Measurements from ENCODE around the gene CDC5L. TPM values are rescaled to one million over a fixed set of nuclear protein-coding genes. Genes with fewer than 3 reads are reported as not detected.

The CDC5L gene
- polyA plus RNA-seq, 3 donors: 4.9 to 10.2 (median 7.4) TPM

DNA sequence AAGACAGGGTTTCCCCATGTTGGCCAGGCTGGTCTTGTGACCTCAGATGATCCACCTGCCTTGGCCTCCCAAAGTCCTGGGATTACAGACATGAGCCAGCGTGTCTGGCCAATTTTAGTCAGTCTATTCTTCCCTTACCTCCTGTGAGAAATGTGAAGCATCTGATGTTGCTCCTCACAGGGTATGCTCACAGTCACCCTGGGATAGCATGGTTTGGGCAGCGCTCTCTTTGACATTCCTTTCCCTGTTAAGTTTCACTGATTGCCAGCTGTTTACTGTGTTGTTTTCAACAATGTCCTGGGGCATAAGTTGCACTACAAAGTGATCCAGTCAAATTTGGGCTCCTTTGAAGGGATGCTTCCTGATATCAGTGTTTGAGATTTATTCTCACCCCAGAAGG, 13.1 kb downstream of the CDC5L start:
- Histone ChIP-seq H3K36me3 (replicated peaks in 1 of 2; ENCODE audit: control insufficient read depth in 1 of 2, insufficient read depth in 2 of 2, low read length in 2 of 2) (peaks cover 82 to 89% of the 10 kb centered on the region in 2 donors), H3K27ac (ENCODE audit: low read depth in 1 of 2, low read length in 2 of 2) (no peak overlapping the region), H3K9me3 (replicated peaks in 1 of 2; ENCODE audit: control insufficient read depth in 1 of 2, insufficient read depth in 1 of 2, low read length in 2 of 2) (no peaks in the 10 kb centered on the region), H3K4me2 (replicated peaks; ENCODE audit: extremely low read depth, low read length, poor library complexity, severe bottlenecking) (no peak overlapping the region), H3K4me3 (replicated peaks in 1 of 3; ENCODE audit: low read depth in 2 of 3, low read length in 3 of 3) (no peak overlapping the region), H3K79me2 (ENCODE audit: insufficient read depth, low read length) (peaks cover 52% of the 10 kb centered on the region), H4K20me1 (ENCODE audit: insufficient read depth, low read length) (peaks cover 85% of the 10 kb centered on the region), H3K27me3 (ENCODE audit: control insufficient read depth in 2 of 2, insufficient read depth in 2 of 2, low read length in 2 of 2) (no peaks in the 10 kb centered on the region), H2AFZ (ENCODE audit: insufficient read depth, low read depth, low read length, poor library complexity, severe bottlenecking) (no peak overlapping the region), H3K4me1 (ENCODE audit: control insufficient read depth in 1 of 2, insufficient read depth in 2 of 2, low read length in 2 of 2) (no peaks in the 10 kb centered on the region), H3K9ac (ENCODE audit: insufficient read depth, low read length, poor library complexity, severe bottlenecking) (no peak overlapping the region)
- WGBS (ENCODE audit: insufficient coverage): 100% methylated on average over 2 of the region's 2 CpGs
- H3K9me3 Mint-ChIP-seq: peaks cover 0 to 3% (median 0%) of the 10 kb centered on the region in 7 donors
- H3K27ac Mint-ChIP-seq: peak overlapping the region in 2 of 7 donors; percentile 18 to 43
- intact Hi-C loops (cut with micrococcal nuclease): no loop called here
- no peak for DNase-seq
- TF ChIP-seq, protein P1, sequence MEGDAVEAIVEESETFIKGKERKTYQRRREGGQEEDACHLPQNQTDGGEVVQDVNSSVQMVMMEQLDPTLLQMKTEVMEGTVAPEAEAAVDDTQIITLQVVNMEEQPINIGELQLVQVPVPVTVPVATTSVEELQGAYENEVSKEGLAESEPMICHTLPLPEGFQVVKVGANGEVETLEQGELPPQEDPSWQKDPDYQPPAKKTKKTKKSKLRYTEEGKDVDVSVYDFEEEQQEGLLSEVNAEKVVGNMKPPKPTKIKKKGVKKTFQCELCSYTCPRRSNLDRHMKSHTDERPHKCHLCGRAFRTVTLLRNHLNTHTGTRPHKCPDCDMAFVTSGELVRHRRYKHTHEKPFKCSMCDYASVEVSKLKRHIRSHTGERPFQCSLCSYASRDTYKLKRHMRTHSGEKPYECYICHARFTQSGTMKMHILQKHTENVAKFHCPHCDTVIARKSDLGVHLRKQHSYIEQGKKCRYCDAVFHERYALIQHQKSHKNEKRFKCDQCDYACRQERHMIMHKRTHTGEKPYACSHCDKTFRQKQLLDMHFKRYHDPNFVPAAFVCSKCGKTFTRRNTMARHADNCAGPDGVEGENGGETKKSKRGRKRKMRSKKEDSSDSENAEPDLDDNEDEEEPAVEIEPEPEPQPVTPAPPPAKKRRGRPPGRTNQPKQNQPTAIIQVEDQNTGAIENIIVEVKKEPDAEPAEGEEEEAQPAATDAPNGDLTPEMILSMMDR (IDR thresholded peaks at IDR 0.05): no peak
- H3K4me1 Mint-ChIP-seq: no peaks in the 10 kb centered on the region
- H3K27me3 Mint-ChIP-seq (ENCODE audit: low read depth in 3 of 3): no peaks in the 10 kb centered on the region
- no peak overlapping the region for H3K4me3 Mint-ChIP-seq
- peaks cover 69 to 79% of the 10 kb centered on the region in 2 donors for H3K36me3 Mint-ChIP-seq

DNA sequence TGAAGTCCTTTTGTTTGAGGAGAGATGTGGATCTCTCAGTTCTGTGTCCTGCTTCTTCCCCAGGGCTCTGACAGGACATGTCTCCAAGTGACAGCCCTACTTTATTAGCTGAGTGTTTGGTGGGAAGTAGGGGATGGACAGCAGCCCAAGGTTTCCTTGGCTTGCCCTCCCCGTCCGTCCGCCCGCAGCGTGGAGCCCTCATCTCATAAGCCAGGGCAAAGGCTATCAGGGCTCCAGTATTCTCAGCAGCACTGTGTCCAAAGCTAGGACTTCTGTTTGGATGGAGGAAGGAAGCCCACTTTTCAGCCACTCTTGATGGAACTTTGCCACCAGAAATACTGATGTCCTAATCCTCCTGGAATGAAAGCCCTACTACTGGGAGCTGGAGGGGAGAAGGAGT, 13.6 kb downstream of the CDC5L start:
- Histone ChIP-seq H3K9me3 (replicated peaks in 1 of 2; ENCODE audit: control insufficient read depth in 1 of 2, insufficient read depth in 1 of 2, low read length in 2 of 2) (no peaks in the 10 kb centered on the region), H2AFZ (ENCODE audit: insufficient read depth, low read depth, low read length, poor library complexity, severe bottlenecking) (no peak overlapping the region), H3K9ac (ENCODE audit: insufficient read depth, low read length, poor library complexity, severe bottlenecking) (no peak overlapping the region), H3K4me2 (replicated peaks; ENCODE audit: extremely low read depth, low read length, poor library complexity, severe bottlenecking) (no peak overlapping the region), H3K4me3 (replicated peaks in 1 of 3; ENCODE audit: low read depth in 2 of 3, low read length in 3 of 3) (no peak overlapping the region), H4K20me1 (ENCODE audit: insufficient read depth, low read length) (peaks cover 81% of the 10 kb centered on the region), H3K36me3 (replicated peaks in 1 of 2; ENCODE audit: control insufficient read depth in 1 of 2, insufficient read depth in 2 of 2, low read length in 2 of 2) (peaks cover 82 to 89% of the 10 kb centered on the region in 2 donors), H3K79me2 (ENCODE audit: insufficient read depth, low read length) (peaks cover 47% of the 10 kb centered on the region), H3K27me3 (ENCODE audit: control insufficient read depth in 2 of 2, insufficient read depth in 2 of 2, low read length in 2 of 2) (no peaks in the 10 kb centered on the region), H3K27ac (ENCODE audit: low read depth in 1 of 2, low read length in 2 of 2) (no peak overlapping the region), H3K4me1 (ENCODE audit: control insufficient read depth in 1 of 2, insufficient read depth in 2 of 2, low read length in 2 of 2) (no peaks in the 10 kb centered on the region)
- TF ChIP-seq, protein P1 (IDR thresholded peaks at IDR 0.05): no peak
- Mint-ChIP-seq H3K36me3 (peaks cover 68 to 81% of the 10 kb centered on the region in 2 donors), H3K27me3 (ENCODE audit: low read depth in 3 of 3) (no peaks in the 10 kb centered on the region), H3K9me3 (peaks cover 0 to 3% (median 0%) of the 10 kb centered on the region in 7 donors), H3K4me1 (no peaks in the 10 kb centered on the region), H3K4me3 (no peak overlapping the region), H3K27ac (peak overlapping the region in 3 of 7 donors; percentile 22 to 69 (median 36))
- intact Hi-C loops (cut with micrococcal nuclease): no loop called here
- WGBS (ENCODE audit: insufficient coverage): 93% methylated on average over 3 of the region's 5 CpGs
- DNase-seq: no peak
